Measurements from ENCODE around the gene CDC14A.
"Not testable (repeated sequence)": the region's sequence is repeated elsewhere in the genome, so short reads cannot be mapped to it uniquely, and the experiment has no call there.

Gene CDC14A

GRCh38 chr1:100352267-100353070 is at the start of gene CDC14A:
TSS of gene CDC14A (plus strand) at chr1:100352506. CDS start at chr1:100352955, 449 bp downstream.
- in situ Hi-C loops (cut with MboI; ENCODE audit: low sequenced_read_pairs): no loop called here

DNA sequence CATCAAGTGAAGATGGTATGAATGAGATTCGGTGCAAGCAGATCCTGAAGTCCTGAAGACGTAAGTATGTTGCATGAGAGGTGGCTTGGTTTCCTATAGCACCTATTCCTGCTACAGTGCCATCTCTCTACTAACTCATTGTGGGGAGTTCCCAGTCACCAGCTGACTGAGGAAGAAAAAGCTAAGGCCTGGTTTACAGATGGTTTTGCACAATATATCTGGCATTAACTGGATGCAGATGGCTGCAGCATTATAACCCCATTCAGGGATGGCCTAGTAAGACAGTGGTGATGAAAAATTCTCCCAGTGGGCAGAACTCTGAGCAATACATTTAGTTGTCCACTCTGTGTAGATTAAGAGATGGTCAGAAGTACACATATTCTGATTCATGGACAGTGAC is 49.6 kb upstream of the CDC14A start:
- in situ Hi-C loops (cut with MboI; ENCODE audit: low sequenced_read_pairs): no loop called here

DNA sequence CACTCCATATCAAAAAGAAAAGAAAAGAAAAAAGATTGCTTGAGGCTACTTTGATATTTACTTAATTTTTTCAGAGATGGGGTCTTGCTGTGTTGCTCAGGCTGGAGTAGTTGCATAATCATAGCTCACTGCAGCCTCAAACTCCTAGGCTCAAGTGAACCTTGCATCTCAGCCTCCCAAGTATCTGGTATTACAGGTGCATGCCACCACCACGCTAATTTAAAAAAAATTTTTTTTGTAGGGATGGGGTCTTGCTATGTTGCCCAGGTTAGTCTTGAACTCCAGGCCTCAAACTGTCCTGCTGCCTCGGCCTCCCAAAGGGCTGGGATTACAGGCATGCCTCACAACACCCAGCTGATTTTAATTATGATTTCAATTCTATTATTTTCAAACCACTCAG is 48.1 kb upstream of the CDC14A start:
- in situ Hi-C loops (cut with MboI; ENCODE audit: low sequenced_read_pairs): no loop called here

- in situ Hi-C loops (cut with MboI; ENCODE audit: low sequenced_read_pairs): no loop called here
Observed at GRCh38 chr1:100304921-100305320, 47.4 kb upstream of the CDC14A start.

DNA sequence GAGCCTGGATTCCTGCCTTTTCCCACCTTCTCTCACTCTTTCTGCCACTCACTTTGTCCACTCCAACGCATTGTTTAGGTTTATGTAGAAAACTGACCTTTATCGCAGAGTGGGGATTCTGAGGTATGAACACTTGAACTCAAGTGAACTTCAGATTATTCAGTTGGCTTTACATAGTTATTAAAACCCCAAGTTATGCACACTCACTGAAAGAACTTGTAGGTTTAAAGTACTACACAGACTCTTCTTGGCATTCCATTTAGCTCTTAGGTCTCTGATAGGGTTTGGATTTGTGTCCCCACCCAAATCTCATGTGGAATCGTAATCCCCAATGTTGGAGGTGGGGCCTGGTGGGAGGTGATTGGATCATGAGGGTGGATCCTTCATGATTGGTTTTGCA is 46.4 kb upstream of the CDC14A start:
- in situ Hi-C loops (cut with MboI; ENCODE audit: low sequenced_read_pairs): no loop called here

GRCh38 chr1:100306735-100307313 is 45.5 kb upstream of the CDC14A start:
- in situ Hi-C loops (cut with MboI; ENCODE audit: low sequenced_read_pairs): no loop called here

- in situ Hi-C loops (cut with MboI; ENCODE audit: low sequenced_read_pairs): no loop called here
Observed at GRCh38 chr1:100308777-100309176, 43.5 kb upstream of the CDC14A start.

DNA sequence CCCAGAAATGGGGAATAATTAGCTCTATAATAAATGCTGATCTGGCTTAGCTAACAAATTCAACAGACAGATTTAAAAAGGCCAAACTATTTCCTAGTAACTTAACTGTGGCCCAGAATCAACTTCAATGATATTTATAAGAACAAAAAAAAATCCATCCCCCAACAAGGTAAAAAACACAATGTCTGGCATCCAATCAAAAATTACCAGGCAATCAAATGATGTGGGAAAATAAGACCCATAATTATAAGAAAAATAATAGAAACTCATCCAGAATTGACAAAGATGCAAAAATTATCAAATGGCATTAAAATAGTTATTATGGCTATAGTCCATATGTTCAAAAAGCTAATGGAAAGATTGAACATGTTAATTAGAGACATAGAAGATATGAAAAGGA is 42.4 kb upstream of the CDC14A start:
- in situ Hi-C loops (cut with MboI; ENCODE audit: low sequenced_read_pairs): no loop called here

DNA sequence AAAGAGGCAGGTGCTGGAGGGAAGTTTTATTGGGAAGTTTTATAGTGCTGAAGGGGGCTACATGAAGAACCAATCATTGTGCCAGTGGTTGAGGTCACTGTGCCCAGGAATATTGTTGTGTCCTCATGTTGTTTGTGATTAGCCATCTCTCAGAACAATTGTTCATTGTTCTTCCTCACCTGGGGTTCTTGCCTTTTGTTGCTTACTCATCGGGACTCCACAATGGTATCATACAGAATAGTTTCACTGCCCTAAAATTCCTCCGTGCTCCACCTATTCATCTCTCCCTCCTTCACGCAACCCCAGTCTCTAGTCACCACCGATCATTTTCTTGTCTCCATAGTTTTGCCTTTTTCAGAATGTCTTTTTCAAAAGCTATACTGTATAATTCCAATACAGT is 38.9 kb upstream of the CDC14A start:
- in situ Hi-C loops (cut with MboI; ENCODE audit: low sequenced_read_pairs): no loop called here

- in situ Hi-C loops (cut with MboI; ENCODE audit: low sequenced_read_pairs): no loop called here
Observed at GRCh38 chr1:100316622-100317021, 35.7 kb upstream of the CDC14A start.

DNA sequence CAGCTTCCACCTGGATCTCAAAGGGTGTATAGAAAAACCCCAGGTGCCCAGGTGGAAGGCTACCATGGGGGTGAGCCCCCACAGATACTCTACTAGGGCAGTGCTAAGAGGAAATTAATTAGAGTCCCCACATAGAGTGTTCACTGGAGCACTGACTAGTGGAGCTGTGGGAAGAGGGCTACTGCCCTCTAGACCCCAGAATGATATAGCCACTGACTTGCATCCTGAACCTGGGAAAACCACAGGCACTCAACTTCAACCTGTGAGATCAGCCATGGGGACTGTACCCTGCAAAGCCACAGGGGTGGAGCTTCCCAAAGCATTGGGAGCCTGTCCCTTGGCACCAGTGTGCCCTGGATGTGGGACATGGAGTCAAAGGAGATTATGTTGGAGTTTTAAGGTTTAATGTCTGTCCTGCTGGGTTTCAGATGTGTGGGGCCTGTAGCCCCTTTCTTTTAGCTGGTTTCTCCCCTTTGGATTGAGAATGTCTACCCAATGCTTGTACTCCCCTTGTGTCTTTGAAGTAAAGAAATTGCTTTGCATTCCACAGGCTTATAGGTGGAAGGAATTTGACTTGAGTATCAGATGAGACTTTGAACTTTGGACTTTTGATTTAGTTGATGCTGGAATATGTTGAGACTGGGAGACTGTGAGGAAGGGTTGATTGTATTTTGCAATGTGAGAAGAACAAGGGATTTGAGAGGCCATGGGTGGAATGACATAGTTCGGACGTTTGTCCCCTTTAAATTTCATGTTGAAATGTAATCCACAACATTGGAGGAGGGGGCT is 31.8 kb upstream of the CDC14A start:
- in situ Hi-C loops (cut with MboI; ENCODE audit: low sequenced_read_pairs): no loop called here

GRCh38 chr1:100321100-100321493 is 31.2 kb upstream of the CDC14A start:
- in situ Hi-C loops (cut with MboI; ENCODE audit: low sequenced_read_pairs): no loop called here

DNA sequence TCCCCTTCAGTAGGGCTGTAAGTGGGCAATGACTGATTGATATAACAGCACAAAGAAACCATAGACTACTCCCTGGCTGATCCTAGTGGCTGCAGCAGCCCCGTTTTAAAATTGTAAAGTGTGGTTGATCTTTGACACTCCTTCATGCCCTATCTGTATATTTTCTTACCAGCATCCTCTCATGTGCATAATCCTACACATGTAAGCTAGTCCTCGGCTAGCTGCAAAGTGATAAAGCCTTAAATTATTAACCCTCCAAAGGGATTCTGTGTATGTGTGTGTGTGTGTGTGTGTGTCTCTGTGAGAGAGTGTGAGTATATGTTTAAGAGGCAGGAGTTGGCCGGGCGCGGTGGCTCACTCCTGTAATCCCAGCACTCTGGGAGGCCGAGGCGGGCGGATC is 30.8 kb upstream of the CDC14A start:
- in situ Hi-C loops (cut with MboI; ENCODE audit: low sequenced_read_pairs): no loop called here

GRCh38 chr1:100322436-100323211 is 29.7 kb upstream of the CDC14A start:
- in situ Hi-C loops (cut with MboI; ENCODE audit: low sequenced_read_pairs): no loop called here

- in situ Hi-C loops (cut with MboI; ENCODE audit: low sequenced_read_pairs): no loop called here
Observed at GRCh38 chr1:100323419-100324106, 28.7 kb upstream of the CDC14A start.

DNA sequence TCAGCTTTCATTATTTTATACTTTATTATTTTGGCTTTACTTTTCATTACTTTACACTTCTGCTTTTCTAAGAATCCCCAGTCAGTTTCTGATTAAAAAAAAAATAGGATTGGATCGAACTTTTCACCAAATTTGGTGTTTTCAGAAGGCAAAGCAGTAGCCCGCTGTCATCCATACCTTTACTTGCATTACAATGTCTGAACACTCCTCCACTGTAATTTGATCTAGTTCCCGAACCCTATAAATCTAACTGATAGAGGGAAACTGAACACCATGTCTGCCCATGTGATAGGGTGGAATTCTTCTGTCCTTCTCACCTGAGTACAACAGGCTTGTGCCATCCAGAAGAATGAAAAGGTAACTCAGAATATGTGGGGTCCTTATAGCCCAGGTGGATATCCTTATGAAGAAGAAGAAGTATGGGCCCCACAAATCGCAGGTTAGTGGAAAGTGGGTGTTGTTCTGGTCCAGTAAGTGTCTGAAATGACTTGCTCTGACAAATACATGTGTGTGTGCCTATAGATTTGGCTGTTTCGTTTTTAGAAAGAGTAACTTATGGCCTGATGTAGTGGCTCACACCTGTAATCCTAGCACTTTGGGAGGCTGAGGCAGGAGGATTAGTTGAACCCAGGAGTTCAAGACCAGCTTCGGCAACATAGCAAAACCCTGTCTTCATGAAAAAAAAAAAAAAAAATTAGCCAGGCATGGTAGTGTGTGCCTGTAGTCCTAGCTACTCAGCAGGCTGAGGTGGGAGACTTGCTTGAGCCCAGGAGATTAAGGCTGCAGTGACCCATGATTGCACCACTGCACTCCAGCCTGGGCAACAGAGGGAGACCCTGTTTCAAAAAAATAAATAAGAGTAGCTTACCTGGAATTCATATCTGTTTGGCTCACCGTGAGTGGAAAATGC is 26.6 kb upstream of the CDC14A start:
- in situ Hi-C loops (cut with MboI; ENCODE audit: low sequenced_read_pairs): no loop called here

DNA sequence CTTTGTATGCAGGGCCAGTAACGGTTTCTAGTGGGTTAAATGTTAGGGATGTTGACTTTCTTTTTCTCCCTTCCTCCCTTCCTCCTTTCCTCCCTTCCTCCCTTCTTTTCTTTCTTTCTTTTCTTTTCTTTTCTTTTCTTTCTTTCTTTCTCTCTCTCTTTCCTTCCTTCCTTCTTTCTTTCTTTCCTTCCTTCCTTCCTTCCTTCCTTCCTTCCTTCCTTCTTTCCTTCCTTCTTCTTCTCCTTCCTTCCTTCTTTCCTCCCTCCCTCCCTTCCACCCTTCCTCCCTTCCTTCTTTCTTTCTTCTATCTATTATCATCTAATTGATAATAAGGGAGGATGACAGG is 26.0 kb upstream of the CDC14A start:
- in situ Hi-C loops (cut with MboI; ENCODE audit: low sequenced_read_pairs): not testable (repeated sequence)

DNA sequence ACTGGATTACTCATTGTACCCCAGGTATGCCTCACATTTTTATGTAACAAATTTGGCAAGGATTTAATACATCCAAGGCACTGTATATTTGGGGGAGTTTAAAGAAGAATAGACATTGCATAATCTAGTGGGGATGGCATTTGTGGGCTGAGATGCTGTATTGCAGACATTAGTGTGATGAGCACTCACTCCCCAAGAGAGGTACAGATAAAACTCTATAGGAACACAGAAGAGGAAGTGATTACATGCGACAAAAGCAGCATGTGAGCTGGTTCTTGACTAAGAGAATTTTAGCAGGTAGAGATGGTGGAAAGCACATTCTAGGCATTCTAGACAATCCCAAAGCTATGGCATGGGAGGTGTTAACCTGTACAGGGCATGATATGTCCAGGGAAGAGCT is 24.2 kb upstream of the CDC14A start:
- in situ Hi-C loops (cut with MboI; ENCODE audit: low sequenced_read_pairs): no loop called here

DNA sequence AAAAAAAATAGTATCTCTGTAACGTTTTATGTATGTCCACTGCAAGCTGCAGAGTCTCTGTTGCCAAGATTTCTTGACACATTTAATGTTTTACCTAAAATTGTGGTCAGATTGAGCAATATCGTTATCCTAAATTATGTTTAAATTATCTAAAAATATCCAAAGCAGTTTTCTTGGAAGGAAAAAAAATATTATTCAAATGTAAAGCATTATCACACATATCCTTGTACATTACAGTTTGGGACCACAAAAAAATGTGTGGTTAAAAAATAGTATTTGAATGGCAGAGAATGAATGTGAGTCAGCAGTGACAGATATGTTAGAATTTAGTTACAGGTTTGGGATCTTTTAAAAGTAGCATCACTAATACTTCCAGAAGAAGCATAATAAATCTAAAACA is 21.2 kb upstream of the CDC14A start:
- in situ Hi-C loops (cut with MboI; ENCODE audit: low sequenced_read_pairs): not testable (repeated sequence)

DNA sequence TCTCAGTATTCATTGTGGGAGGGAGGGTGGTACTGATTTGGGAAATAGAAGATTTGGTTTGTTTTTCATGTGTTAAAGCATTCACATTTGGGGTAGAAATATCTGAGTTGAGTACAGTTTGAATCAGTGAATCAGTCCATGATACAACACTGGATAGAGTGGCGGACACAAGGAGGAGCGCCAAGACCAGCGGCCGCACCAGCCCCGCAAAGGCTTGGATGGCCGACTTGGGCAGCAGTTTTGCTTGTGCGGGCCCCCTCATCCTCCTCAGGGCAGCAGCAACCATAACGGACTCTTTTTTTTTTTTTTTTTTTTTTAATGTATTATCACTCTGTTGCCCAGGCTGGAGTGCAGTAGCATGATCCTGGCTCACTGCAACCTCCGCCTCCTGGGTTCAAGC is 20.0 kb upstream of the CDC14A start:
- in situ Hi-C loops (cut with MboI; ENCODE audit: low sequenced_read_pairs): no loop called here

All from HL-60/S4 (cell line).